Measurements from ENCODE around the gene PSME3IP1. TPM values are rescaled to one million over a fixed set of nuclear protein-coding genes. Genes with fewer than 3 reads are reported as not detected.

The PSME3IP1 gene
- total RNA-seq, 1 donor: 70.2 TPM

DNA sequence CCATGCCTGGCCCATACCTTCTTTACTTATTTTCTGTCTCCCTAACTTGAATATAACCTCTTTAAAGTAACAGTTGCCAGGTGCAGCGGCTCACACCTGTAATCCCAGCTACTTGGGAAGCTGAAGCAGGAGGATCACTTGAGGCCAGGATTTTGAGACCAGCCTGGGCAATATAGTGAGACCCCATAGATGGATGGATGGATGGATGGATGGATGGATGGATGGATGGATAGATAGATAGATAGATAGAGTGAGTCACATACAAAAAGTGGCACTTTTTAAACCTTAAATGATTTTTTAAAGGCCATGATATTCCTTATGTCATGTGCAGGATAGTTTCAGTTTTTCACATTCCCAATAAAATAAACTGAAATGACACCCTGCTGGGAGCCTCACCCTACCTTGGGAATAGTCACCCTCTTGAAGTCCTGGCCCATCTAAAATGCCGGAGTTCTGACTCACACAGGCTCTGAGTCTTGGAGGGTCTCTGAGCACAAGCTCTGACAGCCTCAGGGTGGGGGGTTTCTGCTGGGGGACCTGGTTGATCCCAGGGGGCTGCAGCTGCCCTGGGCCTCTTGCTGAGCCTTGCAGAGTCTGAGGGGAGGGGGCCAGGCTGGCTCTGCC is 67.3 kb downstream of the PSME3IP1 start:
- peak; percentile 34 for DNase-seq (ENCODE audit: insufficient read length, low spot score, missing footprints)
- no peak overlapping the region for H3K27ac ChIP-seq (ENCODE audit: low read depth, low read length)
- no peaks in the 10 kb centered on the region for H3K9me3 ChIP-seq (ENCODE audit: low read depth, low read length)
- peaks cover under 1% of the 10 kb centered on the region for H3K4me1 ChIP-seq (ENCODE audit: insufficient read depth, low read length)
- no peaks in the 10 kb centered on the region for H3K79me2 ChIP-seq (ENCODE audit: insufficient read depth, low read length)
- no peaks in the 10 kb centered on the region for H3K36me3 ChIP-seq (ENCODE audit: insufficient read depth, low read length)
- TF ChIP-seq, protein P1, sequence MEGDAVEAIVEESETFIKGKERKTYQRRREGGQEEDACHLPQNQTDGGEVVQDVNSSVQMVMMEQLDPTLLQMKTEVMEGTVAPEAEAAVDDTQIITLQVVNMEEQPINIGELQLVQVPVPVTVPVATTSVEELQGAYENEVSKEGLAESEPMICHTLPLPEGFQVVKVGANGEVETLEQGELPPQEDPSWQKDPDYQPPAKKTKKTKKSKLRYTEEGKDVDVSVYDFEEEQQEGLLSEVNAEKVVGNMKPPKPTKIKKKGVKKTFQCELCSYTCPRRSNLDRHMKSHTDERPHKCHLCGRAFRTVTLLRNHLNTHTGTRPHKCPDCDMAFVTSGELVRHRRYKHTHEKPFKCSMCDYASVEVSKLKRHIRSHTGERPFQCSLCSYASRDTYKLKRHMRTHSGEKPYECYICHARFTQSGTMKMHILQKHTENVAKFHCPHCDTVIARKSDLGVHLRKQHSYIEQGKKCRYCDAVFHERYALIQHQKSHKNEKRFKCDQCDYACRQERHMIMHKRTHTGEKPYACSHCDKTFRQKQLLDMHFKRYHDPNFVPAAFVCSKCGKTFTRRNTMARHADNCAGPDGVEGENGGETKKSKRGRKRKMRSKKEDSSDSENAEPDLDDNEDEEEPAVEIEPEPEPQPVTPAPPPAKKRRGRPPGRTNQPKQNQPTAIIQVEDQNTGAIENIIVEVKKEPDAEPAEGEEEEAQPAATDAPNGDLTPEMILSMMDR (IDR thresholded peaks at IDR 0.05; ENCODE audit: extremely low read depth, low read depth, low read length): no peak
- no peaks in the 10 kb centered on the region for H4K20me1 ChIP-seq (ENCODE audit: insufficient read depth, low read length)
- no peak overlapping the region for H3K4me3 ChIP-seq (ENCODE audit: insufficient read depth, low read length)
- no peak overlapping the region for H2AFZ ChIP-seq (ENCODE audit: low read length)
- no peak overlapping the region for H3K4me2 ChIP-seq (ENCODE audit: insufficient read depth, low read length)
- no peaks in the 10 kb centered on the region for H3K27me3 ChIP-seq (ENCODE audit: insufficient read depth, low read length)

DNA sequence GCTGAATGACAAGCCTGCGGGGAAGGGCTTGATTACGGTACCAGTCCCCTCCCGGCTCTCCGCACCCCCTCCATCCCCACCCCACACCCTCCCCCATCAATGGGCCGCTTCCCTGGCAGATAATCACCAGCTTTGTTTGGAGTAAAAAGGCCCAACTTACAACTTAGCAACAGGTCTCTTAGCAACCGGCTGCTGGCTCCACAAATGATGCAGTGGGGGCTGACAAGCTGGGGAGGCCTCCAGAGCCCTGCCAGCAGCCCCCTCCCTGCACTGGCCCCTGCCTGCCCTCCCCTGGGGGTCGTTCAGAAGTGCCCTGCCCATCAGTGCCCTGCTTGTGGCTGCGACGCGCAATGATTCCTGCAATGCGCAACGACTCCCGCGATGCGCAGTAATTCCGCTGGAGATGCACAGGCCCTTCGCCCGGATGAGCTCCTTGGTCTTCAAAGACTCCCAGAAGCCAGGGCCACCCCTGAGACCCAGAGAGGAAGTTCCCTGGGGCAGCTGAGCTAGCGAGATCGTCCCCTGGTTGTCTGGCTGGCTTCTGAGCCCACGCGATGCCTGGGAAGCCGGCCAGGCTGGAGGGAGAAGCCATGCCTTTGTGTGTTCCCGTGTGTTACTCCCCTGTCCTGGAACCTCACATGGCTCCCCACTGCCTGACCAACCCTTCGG is 70.2 kb downstream of the PSME3IP1 start:
- no peaks in the 10 kb centered on the region for H3K79me2 ChIP-seq (ENCODE audit: insufficient read depth, low read length)
- DNase-seq (ENCODE audit: insufficient read length, low spot score, missing footprints): peak; percentile 95
- peaks cover 18% of the 10 kb centered on the region for H3K4me1 ChIP-seq (ENCODE audit: insufficient read depth, low read length)
- no peaks in the 10 kb centered on the region for H3K9me3 ChIP-seq (ENCODE audit: low read depth, low read length)
- no peaks in the 10 kb centered on the region for H3K27me3 ChIP-seq (ENCODE audit: insufficient read depth, low read length)
- H3K36me3 ChIP-seq (ENCODE audit: insufficient read depth, low read length): no peaks in the 10 kb centered on the region
- no peak overlapping the region for H3K4me2 ChIP-seq (ENCODE audit: insufficient read depth, low read length)
- H2AFZ ChIP-seq (ENCODE audit: low read length): peak overlapping the region; percentile 60
- H3K27ac ChIP-seq (ENCODE audit: low read depth, low read length): no peak overlapping the region
- no peak overlapping the region for H3K4me3 ChIP-seq (ENCODE audit: insufficient read depth, low read length)
- TF ChIP-seq, protein P1 (IDR thresholded peaks at IDR 0.05; ENCODE audit: extremely low read depth, low read depth, low read length): no peak
- no peaks in the 10 kb centered on the region for H4K20me1 ChIP-seq (ENCODE audit: insufficient read depth, low read length)

DNA sequence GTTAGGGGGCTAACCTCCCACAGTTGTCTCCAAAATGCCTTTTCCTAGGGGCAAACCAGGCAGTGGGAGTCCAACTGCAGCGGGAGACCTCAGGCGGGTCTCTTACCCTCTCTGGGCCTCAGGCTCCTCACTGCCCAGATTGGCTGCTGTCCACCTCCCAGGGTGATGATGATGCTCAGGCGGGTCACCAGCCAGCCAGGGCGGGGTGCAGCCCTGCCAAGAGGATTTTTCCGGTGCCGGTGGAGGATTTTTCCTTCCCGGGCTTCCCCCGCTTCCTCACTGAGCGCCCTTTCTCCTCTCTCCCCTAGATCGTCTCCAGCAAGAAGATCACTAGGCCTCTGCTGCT is 70.7 kb downstream of the PSME3IP1 start:
- Histone ChIP-seq H2AFZ (ENCODE audit: low read length) (no peak overlapping the region), H3K4me3 (ENCODE audit: insufficient read depth, low read length) (no peak overlapping the region), H3K9me3 (ENCODE audit: low read depth, low read length) (no peaks in the 10 kb centered on the region), H3K79me2 (ENCODE audit: insufficient read depth, low read length) (no peaks in the 10 kb centered on the region), H3K27ac (ENCODE audit: low read depth, low read length) (no peak overlapping the region), H3K4me1 (ENCODE audit: insufficient read depth, low read length) (peaks cover 18% of the 10 kb centered on the region), H3K4me2 (ENCODE audit: insufficient read depth, low read length) (no peak overlapping the region), H3K36me3 (ENCODE audit: insufficient read depth, low read length) (no peaks in the 10 kb centered on the region), H3K27me3 (ENCODE audit: insufficient read depth, low read length) (no peaks in the 10 kb centered on the region), H4K20me1 (ENCODE audit: insufficient read depth, low read length) (no peaks in the 10 kb centered on the region)
- DNase-seq (ENCODE audit: insufficient read length, low spot score, missing footprints): peak; percentile 93
- TF ChIP-seq, protein P1 (IDR thresholded peaks at IDR 0.05; ENCODE audit: extremely low read depth, low read depth, low read length): no peak

DNA sequence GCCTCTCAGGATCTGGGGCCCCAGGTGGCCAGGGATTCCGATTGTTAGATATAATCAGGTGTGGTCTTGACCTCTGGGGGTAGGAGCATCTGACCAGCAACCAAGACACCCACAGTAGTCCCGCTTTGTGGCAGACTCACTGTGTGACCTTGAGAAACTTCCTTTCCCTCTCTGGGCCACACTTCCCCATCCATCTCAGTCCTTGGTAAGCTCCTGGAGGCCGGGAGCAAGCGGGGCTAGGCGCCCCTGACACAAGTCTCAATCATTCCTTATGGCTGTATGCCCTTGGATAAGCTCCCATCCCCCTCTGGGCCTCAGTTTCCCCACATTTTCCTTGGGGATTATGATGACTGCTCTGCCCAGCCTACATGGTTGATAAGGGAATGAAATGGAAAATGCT is 72.2 kb downstream of the PSME3IP1 start:
- Histone ChIP-seq H3K4me2 (ENCODE audit: insufficient read depth, low read length) (peak overlapping the region; percentile 67), H3K79me2 (ENCODE audit: insufficient read depth, low read length) (no peaks in the 10 kb centered on the region), H4K20me1 (ENCODE audit: insufficient read depth, low read length) (no peaks in the 10 kb centered on the region), H3K4me1 (ENCODE audit: insufficient read depth, low read length) (peaks cover 18% of the 10 kb centered on the region), H3K27me3 (ENCODE audit: insufficient read depth, low read length) (no peaks in the 10 kb centered on the region), H3K9me3 (ENCODE audit: low read depth, low read length) (no peaks in the 10 kb centered on the region), H3K27ac (ENCODE audit: low read depth, low read length) (no peak overlapping the region), H3K4me3 (ENCODE audit: insufficient read depth, low read length) (no peak overlapping the region), H3K36me3 (ENCODE audit: insufficient read depth, low read length) (no peaks in the 10 kb centered on the region), H2AFZ (ENCODE audit: low read length) (no peak overlapping the region)
- TF ChIP-seq, protein P1 (IDR thresholded peaks at IDR 0.05; ENCODE audit: extremely low read depth, low read depth, low read length): no peak
- peak; percentile 44 for DNase-seq (ENCODE audit: insufficient read length, low spot score, missing footprints)

Measured in osteoblast (primary cell).